ENCODE results near the gene FLCN.

FLCN gene

DNA sequence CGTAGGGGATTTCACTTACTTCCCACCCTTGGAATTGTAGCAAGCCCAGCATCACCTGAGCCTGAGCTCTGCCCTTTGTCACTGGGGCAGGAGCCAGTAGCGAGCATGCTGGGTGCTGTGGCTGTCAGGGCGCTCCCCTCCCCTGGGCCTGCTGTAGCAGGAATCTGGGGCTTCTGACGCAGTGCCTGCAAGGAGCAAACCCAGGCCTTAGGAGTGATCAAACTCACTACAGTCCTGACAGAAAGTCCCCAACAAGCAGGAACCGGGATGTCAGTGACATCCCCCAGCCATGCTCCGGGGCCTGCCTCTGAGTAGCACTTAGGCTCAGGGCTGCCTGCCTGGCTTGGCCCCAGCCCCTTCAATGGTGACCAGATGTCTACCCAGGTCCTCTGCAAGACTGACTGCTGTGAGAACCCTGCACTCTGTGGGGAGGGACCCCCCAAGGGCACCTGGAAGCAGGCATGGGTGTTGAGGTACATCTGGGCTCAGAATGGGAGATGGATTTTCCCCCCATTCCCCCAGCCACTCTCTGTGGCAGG is 54.3 kb downstream of the FLCN start:
- no peak for DNase-seq

DNA sequence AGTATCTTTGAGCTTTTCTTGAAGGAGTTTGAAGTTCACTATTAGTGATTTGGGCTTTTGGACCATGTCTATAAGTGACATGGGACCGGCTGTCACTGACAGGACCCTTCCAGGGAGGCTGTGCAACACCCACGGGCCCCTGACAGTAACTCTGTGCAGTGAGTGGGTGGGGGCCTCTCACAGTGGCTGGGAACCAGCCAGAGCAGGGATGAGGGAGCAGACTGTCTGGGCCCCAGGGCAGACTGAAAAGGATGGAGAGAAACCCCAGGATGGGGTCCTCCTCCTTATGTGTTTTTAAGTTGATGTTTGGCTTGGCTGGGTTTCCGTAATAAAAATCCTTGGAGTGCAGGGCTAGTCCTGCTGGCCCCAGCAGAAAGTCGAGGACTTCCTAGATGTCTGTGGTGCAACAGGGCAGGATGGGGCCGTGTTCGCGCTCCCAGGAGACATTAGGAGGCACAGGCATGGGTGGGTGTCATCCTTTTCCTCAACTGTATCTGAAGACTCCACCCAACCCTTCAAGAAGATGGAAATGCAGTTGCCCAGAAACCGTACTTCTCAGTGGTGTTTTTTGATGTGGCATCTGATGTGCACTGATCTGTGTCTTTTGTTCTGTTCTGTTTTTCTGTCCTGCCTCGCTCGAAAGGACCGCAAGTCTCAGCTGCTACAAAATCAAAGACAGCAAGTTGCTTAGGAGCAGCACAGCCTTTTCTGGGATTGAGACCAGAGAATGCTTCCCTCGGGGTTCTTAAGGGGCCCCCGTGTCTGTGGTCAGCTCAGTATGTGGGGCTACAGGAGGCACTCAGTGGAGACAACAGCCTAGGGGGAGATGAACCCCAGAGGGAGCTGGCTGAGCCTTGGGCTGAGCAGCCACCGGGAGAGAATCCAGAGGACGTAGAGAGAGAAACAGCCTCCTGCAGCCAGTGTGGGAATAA is 55.0 kb downstream of the FLCN start:
- no peak for DNase-seq

- no peak for DNase-seq
These were observed 56.0 kb downstream of the FLCN start for GRCh38 chr17:17180741-17181525.

DNA sequence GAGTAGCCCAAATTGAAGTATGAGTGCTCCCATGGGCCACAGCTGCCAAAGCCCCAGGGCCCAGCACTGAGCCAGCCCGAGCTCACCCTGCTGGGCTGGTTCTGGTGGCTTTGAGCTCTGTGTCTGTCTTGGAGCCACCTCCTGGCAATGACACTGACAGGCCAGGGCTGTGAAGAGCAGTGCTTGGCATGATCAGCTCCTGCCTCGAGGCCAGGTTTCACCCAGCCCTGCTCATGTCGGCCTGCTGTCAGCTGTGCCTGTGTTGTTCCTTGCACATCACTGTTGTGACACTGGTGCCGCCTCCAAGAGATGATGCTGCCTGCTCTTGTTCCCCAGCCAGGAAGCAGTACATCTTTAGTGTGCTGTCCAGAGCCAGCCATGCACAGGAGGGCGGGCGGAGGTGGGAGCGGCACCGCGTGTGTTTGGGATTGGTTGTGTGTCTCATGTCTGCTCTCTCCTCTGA is 56.8 kb downstream of the FLCN start:
- no peak for DNase-seq

DNA sequence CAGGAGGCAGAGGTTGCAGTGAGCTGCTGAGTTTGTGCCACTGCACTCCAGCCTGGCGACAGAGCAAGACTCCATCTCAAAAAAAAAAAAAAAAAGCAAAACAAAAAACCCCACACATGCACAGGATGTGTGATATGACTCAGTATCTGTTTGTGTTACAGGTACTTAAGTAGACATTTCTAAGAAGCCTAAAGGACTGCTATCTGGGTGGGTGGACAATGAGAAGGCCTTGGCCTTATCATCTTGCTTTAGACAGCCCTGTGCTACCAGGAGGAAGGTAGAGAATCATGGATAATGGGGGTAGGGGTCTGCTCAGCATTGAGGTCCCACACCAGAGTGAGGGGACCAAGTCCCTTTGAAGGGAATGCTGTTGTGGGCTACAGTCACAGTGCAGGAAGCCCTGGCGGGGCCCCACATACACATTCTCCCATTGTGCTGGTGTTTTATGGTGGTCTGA is 57.6 kb downstream of the FLCN start:
- no peak for DNase-seq

- no peak for DNase-seq
These were observed 59.8 kb downstream of the FLCN start for GRCh38 chr17:17177176-17177575.

DNA sequence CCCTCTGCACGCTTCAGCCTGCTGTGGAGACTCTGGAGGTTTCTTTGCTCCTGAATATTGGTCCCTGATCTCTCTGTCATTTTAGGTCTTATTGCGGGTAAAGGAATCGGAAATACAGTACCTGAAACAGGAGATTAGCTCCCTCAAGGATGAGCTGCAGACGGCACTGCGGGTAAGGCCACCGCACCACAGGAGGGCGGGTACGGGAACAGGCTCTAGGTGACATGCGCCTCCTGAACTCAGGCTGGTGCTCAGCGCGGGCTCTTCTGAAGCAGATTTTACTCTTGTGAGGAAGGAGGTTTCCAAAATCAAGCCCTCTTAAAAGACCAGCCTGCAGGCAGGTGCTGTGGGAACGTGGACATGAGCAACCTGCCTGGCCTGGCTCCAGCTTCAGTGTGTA is 60.6 kb downstream of the FLCN start:
- DNase-seq, result no peak

DNA sequence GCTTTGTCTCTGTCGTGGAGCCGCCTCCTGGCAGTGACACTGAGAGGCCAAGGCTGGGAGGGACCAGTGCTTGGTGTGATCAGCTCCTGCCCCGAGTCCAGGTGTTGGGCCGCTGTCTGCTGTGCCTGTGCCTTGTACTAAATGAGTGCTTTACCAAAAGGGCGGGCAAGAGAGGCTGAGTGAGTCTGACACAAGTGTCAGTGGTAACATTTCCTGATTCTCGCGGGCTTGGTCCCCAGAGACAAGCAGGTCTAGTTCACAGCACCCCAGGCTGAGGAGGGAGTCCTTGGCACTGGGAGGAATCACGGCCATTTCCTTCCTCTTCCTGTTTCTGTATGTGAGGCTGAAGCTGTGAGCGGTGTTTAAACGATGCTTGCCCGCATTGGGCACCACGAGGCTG is 61.1 kb downstream of the FLCN start:
- DNase-seq, result no peak

- DNase-seq, result no peak
These were observed 61.6 kb downstream of the FLCN start for GRCh38 chr17:17175340-17175739.

DNA sequence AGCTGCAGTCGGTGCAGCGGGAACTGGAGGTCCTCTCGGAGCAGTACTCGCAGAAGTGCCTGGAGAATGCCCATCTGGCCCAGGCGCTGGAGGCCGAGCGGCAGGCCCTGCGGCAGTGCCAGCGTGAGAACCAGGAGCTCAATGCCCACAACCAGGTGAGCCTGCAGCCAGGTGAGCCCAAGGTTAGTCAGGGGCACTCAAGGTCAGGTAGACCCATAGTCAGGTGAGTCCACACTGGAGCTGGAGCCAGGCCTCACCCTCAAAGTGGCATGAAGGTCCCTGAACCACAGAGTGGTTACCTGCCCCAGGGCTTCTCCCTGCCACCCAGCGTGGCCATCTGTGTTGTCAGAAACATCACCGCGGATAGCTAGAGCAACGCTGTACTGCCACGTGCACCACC is 63.0 kb downstream of the FLCN start:
- no peak for DNase-seq

- no peak for DNase-seq
These were observed 64.0 kb downstream of the FLCN start for GRCh38 chr17:17172990-17173389.

DNA sequence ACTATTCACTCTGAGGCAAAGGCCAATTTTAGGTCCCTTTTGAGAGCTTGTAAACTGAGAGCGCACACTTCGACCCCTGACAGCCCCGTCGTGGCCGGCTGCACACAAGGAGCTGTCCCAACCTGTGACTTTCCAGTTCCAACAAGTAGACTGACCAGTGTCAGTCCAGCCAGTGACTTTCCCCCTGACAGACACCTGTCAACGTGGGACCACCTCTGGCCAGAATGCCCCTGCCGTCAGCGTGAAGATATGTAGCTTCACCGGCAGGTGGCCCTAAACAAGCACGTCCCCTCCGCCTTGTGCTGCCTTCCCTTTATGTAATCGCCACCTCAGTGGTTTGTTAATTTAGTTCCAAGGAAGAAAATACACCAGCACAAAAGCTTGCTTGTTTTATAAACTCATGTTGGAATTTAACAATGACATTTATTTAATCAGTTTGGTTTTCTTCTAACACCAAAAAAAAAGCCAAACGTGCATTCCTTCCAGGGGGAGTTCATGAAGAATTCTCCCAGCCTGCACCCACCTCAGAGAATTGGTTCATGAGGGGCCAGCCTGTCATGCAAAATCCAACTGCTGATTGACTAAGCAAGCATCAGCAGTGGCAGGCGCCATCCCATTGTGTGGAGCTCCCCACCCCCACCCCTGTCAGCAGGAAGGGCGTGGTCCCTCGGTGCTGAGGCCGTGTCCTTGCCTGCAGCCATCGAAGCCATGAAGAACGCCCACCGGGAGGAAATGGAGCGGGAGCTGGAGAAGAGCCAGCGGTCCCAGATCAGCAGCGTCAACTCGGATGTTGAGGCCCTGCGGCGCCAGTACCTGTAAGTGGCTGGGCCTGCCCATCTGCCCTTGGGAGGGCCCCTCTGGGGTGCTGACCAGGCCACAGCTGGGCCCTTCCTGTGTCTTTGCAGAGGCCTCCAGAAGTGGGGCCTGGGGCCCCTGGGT is 64.7 kb downstream of the FLCN start:
- no peak for DNase-seq

GRCh38 chr17:17171186-17171585 is 65.8 kb downstream of the FLCN start:
- no peak for DNase-seq

DNA sequence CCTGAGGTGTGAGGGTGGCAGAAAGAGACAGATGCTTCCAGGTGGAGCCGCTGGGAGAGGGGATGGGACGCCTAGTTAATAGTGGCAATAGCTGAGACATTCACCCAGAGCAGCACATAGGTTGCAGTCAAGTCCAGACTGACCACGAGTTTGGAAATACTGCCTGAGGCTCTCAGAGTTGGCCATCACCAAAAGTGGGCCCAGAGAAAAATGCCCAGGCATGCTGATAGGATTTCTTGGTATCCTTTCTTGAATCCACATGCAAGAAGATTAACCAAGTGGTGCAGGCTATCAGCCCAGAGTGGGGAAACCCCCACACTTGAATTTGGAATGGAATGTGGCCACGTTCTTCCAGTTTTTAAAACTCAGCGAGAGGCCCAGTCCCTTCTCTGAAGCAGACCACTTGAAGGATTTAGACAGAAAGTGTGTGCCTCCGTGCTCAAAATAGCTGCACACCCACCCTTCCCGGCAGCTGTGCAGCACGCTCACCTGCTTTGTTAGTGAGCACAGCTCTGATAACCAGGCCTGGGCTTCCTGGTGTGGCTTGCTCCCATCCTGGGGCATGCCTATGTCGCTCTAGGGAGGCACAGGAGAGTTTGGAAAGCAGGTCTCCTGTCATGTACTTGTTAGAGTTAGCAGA is 66.5 kb downstream of the FLCN start:
- DNase-seq, result no peak

GRCh38 chr17:17169396-17169795 is 67.6 kb downstream of the FLCN start:
- DNase-seq, result no peak

GRCh38 chr17:17168401-17168800 is 68.6 kb downstream of the FLCN start:
- DNase-seq, result no peak

- no peak for DNase-seq
These were observed 69.0 kb downstream of the FLCN start for GRCh38 chr17:17167986-17168385.

- no peak for DNase-seq
These were observed 69.6 kb downstream of the FLCN start for GRCh38 chr17:17167356-17167755.

- DNase-seq, result no peak
These were observed 70.5 kb downstream of the FLCN start for GRCh38 chr17:17166446-17166845.

DNA sequence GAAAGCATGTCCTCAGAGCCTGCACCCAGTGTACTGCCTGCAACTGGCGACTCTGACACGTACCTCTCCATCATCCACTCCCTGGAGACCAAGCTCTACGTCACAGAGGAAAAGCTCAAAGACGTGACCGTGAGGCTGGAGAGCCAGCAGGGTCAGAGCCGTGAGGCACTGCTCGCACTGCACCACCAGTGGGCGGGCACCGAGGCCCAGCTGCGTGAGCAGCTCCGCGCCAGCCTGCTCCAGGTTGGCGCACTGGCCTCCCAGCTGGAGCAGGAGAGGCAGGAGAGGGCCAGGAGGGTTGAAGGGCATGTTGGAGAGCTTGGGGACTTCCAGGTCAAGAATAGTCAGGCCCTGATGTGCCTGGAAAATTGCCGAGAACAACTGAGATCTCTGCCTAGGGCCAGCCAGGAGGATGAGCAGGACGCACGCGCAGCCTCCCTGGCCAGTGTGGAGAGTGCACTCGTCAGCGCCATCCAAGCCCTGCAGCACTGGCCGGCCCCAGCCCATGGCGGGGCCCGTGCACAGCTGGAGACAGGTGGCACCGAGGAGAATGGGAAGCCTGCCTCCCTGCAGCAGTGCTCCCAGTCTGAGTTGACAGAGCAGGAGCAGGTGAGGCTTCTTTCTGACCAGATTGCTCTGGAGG is 71.2 kb downstream of the FLCN start:
- no peak for DNase-seq

- DNase-seq, result no peak
These were observed 72.3 kb downstream of the FLCN start for GRCh38 chr17:17164676-17165075.
